Stimulated activated effector memory CD8-positive, alpha-beta T cell treated with anti-CD3 and anti-CD28 coated beads, Interleukin-12 subunit alpha, Interleukin-12 subunit beta, amount 100 ng/mL, for 72 hours (primary cell): Measurements from ENCODE around the gene TTC12.

Experiments
- ATAC-seq: fragments of 150-1000 bp; cut with Tn5 transposase; 2 replicates; pipeline ENCODE4 v1.10.0; 2021
- DNase-seq, 2 donors: peaks; one replicate each; pipeline ENCODE4 v3.0.0; 2021 to 2022; ENCODE audit warnings: low spot score in 2 of 2
- H3K27ac Mint-ChIP-seq: one replicate; pipeline ENCODE4 v1.8.0; 2022; ENCODE audit warnings: mild to moderate bottlenecking, mixed read lengths
- H3K36me3 Mint-ChIP-seq: one replicate; pipeline ENCODE4 v1.8.0; 2022; ENCODE audit warnings: mild to moderate bottlenecking, mixed read lengths
- H3K4me1 Mint-ChIP-seq: one replicate; pipeline ENCODE4 v1.8.0; 2022; ENCODE audit warnings: mixed read lengths
- H3K4me3 Mint-ChIP-seq: one replicate; pipeline ENCODE4 v1.8.0; 2022; ENCODE audit warnings: mild to moderate bottlenecking, mixed read lengths
- H3K9me3 Mint-ChIP-seq: one replicate; pipeline ENCODE4 v1.8.0; 2022; ENCODE audit warnings: mixed read lengths

The TTC12 gene

GRCh38 chr11:113409526-113409925 is 95.1 kb downstream of the TTC12 start:
- H3K36me3 Mint-ChIP-seq, result no peaks in the 10 kb centered on the region
- ATAC-seq, result no peak

GRCh38 chr11:113410414-113411135 is 96.2 kb downstream of the TTC12 start:
- Mint-ChIP-seq H3K36me3 (no peaks in the 10 kb centered on the region), H3K4me3 (no peak overlapping the region), H3K9me3 (no peaks in the 10 kb centered on the region), H3K4me1 (no peaks in the 10 kb centered on the region), H3K27ac (no peak overlapping the region)
- ATAC-seq (no peak), DNase-seq (no peak)

More at GRCh38 chr11:113409526-113409925, 95.1 kb downstream of the TTC12 start:
- DNase-seq, result no peak
- H3K27ac Mint-ChIP-seq, result no peak overlapping the region
- no peaks in the 10 kb centered on the region for H3K9me3 Mint-ChIP-seq
- H3K4me1 Mint-ChIP-seq, result no peaks in the 10 kb centered on the region
- no peak overlapping the region for H3K4me3 Mint-ChIP-seq

GRCh38 chr11:113411536-113411935 is 97.2 kb downstream of the TTC12 start:
- Mint-ChIP-seq H3K4me3 (no peak overlapping the region), H3K4me1 (no peaks in the 10 kb centered on the region), H3K36me3 (no peaks in the 10 kb centered on the region), H3K9me3 (no peaks in the 10 kb centered on the region), H3K27ac (no peak overlapping the region)
- ATAC-seq, result no peak
- DNase-seq, result no peak

GRCh38 chr11:113412675-113413074 is 98.3 kb downstream of the TTC12 start:
- Mint-ChIP-seq H3K4me3 (no peak overlapping the region), H3K36me3 (no peaks in the 10 kb centered on the region), H3K4me1 (no peaks in the 10 kb centered on the region), H3K27ac (no peak overlapping the region), H3K9me3 (no peaks in the 10 kb centered on the region)
- DNase-seq (no peak), ATAC-seq (no peak)

GRCh38 chr11:113415343-113415742 is 101.0 kb downstream of the TTC12 start:
- no peak overlapping the region for H3K27ac Mint-ChIP-seq
- H3K36me3 Mint-ChIP-seq, result no peaks in the 10 kb centered on the region
- no peaks in the 10 kb centered on the region for H3K4me1 Mint-ChIP-seq
- H3K9me3 Mint-ChIP-seq, result no peaks in the 10 kb centered on the region
- no peak for DNase-seq
- no peak for ATAC-seq
- H3K4me3 Mint-ChIP-seq, result no peak overlapping the region
